H1 (cell line): ENCODE measurements around the gene POLR2L. TPM values are rescaled to one million over a fixed set of nuclear protein-coding genes. Genes with fewer than 3 reads are reported as not detected.

Experiments
- CTCF ChIA-PET: fragments of 300-600 bp; sonication (Branson Sonifier 250); formaldehyde crosslinking; loops from one replicate; lab custom pipeline; 2021; ENCODE audit not compliant: partially characterized antibody; lab: Charles Lee
- POLR2A ChIA-PET: fragments of 300-600 bp; sonication (Branson Sonifier 250); formaldehyde crosslinking; loops from one replicate; lab custom pipeline; 2021; ENCODE audit warnings: inconsistent platforms; ENCODE audit not compliant: partially characterized antibody; lab: Charles Lee
- DNase-seq, 2 experiments: peaks; one replicate each; pipeline versions ENCODE4 v3.0.0 to v3.0.0-alpha.2; 2010 to 2022; ENCODE audit warnings: low spot score in 2 of 2, low read depth in 1 of 2, mixed read lengths in 1 of 2
- FAIRE-seq: peaks from 2 replicates; lab custom pipeline; 2011; peaks lifted over from hg19 to GRCh38; lab: Jason Lieb, UNC
- H2AFZ ChIP-seq: 2 replicates; pipeline ENCODE4 v1.8.1; 2012; ENCODE audit warnings: low read length, inconsistent platforms
- H2AK5ac ChIP-seq: 2 replicates; pipeline ENCODE4 v1.6.1; 2013; ENCODE audit warnings: low read depth, low read length
- H2BK120ac ChIP-seq: replicated peaks from 2 replicates; pipeline ENCODE3; 2013; ENCODE audit warnings: low read depth, low read length, inconsistent platforms
- H2BK12ac ChIP-seq: 2 replicates; pipeline ENCODE4 v1.6.1; 2013; ENCODE audit warnings: low read depth, low read length
- H2BK15ac ChIP-seq: 2 replicates; pipeline ENCODE4 v1.6.1; 2013; ENCODE audit warnings: low read length
- H2BK20ac ChIP-seq: 2 replicates; pipeline ENCODE4 v1.6.1; 2013; ENCODE audit warnings: low read length
- H2BK5ac ChIP-seq: 2 replicates; pipeline ENCODE4 v1.6.1; 2013; ENCODE audit warnings: low read depth, low read length
- H3K14ac ChIP-seq: 2 replicates; pipeline ENCODE4 v1.6.1; 2013; ENCODE audit warnings: inconsistent platforms; ENCODE audit not compliant: insufficient read length
- H3K18ac ChIP-seq: 2 replicates; pipeline ENCODE4 v1.6.1; 2013; ENCODE audit warnings: low read length; ENCODE audit errors: extremely low read depth
- H3K23ac ChIP-seq: 2 replicates; pipeline ENCODE4 v1.6.1; 2013; ENCODE audit warnings: inconsistent platforms; ENCODE audit not compliant: insufficient read length
- H3K23me2 ChIP-seq: 2 replicates; pipeline ENCODE4 v1.6.1; 2013; ENCODE audit warnings: low read depth, low read length
- H3K27ac ChIP-seq: 2 replicates; pipeline ENCODE4 v1.6.1; 2011; ENCODE audit warnings: low read depth, low read length, inconsistent platforms
- H3K27me3 ChIP-seq, 4 experiments: replicated peaks in 1 of 4; 1 replicate in 1 of 4; 2 replicates in 3 of 4; pipeline versions ENCODE4 v1.6.1 to v1.8.1; 2011 to 2013; ENCODE audit warnings: low read length in 3 of 4, mild to moderate bottlenecking in 3 of 4, inconsistent platforms in 2 of 4, mixed read lengths in 2 of 4, moderate library complexity in 1 of 4; ENCODE audit not compliant: control insufficient read depth in 3 of 4, insufficient read depth in 3 of 4; ENCODE audit errors: extremely low read depth in 1 of 4
- H3K36me3 ChIP-seq, 4 experiments: 2 replicates each; pipeline versions ENCODE4 v1.6.1 to v1.8.1; 2011 to 2013; ENCODE audit warnings: mild to moderate bottlenecking in 4 of 4, low read length in 3 of 4, moderate library complexity in 2 of 4, control low read depth in 1 of 4, inconsistent platforms in 1 of 4; ENCODE audit not compliant: insufficient read depth in 4 of 4, control insufficient read depth in 2 of 4
- H3K4ac ChIP-seq: replicated peaks from 2 replicates; pipeline ENCODE3; 2013; ENCODE audit warnings: low read length, low read depth, mixed read lengths, inconsistent platforms; ENCODE audit not compliant: insufficient read length
- H3K4me1 ChIP-seq, 4 experiments: replicated peaks in 1 of 4; 1 replicate in 1 of 4; 2 replicates in 3 of 4; pipeline versions ENCODE4 v1.6.1 to v1.8.1; 2011 to 2013; ENCODE audit warnings: low read length in 3 of 4, inconsistent platforms in 2 of 4, mixed read lengths in 1 of 4; ENCODE audit not compliant: insufficient read depth in 4 of 4, control insufficient read depth in 3 of 4
- H3K4me2 ChIP-seq, 2 experiments: 2 replicates each; pipeline versions ENCODE4 v1.6.1 to v1.8.1; 2011 to 2013; ENCODE audit warnings: low read depth in 2 of 2, low read length in 2 of 2, control low read depth in 1 of 2, inconsistent platforms in 1 of 2, mild to moderate bottlenecking in 1 of 2; ENCODE audit not compliant: insufficient read depth in 1 of 2
- H3K4me3 ChIP-seq, 4 experiments: fragments of 200-600, 300-600 bp in 1 of 4; sonication (generic), shearing (Covaris generic), sonication (Bioruptor Twin) in 1 of 4; 2 replicates each; pipeline versions ENCODE4 v1.5.1 to v1.8.1; 2011 to 2016; ENCODE audit warnings: low read length in 4 of 4, low read depth in 3 of 4, control low read depth in 2 of 4, inconsistent platforms in 2 of 4, mild to moderate bottlenecking in 2 of 4, mixed read lengths in 1 of 4, moderate library complexity in 1 of 4; ENCODE audit not compliant: insufficient read depth in 2 of 4; ENCODE audit errors: extremely low read depth in 1 of 4
- H3K56ac ChIP-seq: replicated peaks from 2 replicates; pipeline ENCODE3; 2013; ENCODE audit warnings: low read depth, mild to moderate bottlenecking, mixed read lengths, low read length, inconsistent platforms; ENCODE audit not compliant: insufficient read length
- H3K79me1 ChIP-seq: 2 replicates; pipeline ENCODE4 v1.6.1; 2013; ENCODE audit warnings: low read depth, low read length, control low read depth
- H3K79me2 ChIP-seq, 2 experiments: 2 replicates each; pipeline versions ENCODE4 v1.6.1 to v1.8.1; 2012 to 2013; ENCODE audit warnings: low read length in 2 of 2, mild to moderate bottlenecking in 2 of 2, inconsistent platforms in 1 of 2; ENCODE audit not compliant: insufficient read depth in 2 of 2, control insufficient read depth in 1 of 2
- H3K9ac ChIP-seq, 4 experiments: replicated peaks in 1 of 4; 1 replicate in 1 of 4; 2 replicates in 3 of 4; pipeline versions ENCODE4 v1.6.1 to v1.8.1; 2011 to 2013; ENCODE audit warnings: low read depth in 3 of 4, low read length in 3 of 4, control low read depth in 2 of 4, mild to moderate bottlenecking in 2 of 4, moderate library complexity in 2 of 4, inconsistent platforms in 1 of 4; ENCODE audit errors: extremely low read depth in 1 of 4
- H3K9me3 ChIP-seq, 2 experiments: 2 replicates each; pipeline versions ENCODE4 v1.6.1 to v1.8.1; 2012 to 2013; ENCODE audit warnings: mild to moderate bottlenecking in 2 of 2, moderate library complexity in 2 of 2, control low read depth in 1 of 2, inconsistent platforms in 1 of 2, low read depth in 1 of 2, low read length in 1 of 2, mixed read lengths in 1 of 2; ENCODE audit not compliant: insufficient read depth in 2 of 2
- H4K20me1 ChIP-seq, 2 experiments: replicated peaks in 1 of 2; 2 replicates each; pipeline versions ENCODE3 to v1.8.1; 2011 to 2013; ENCODE audit warnings: inconsistent platforms in 2 of 2, low read length in 2 of 2, mild to moderate bottlenecking in 1 of 2; ENCODE audit not compliant: insufficient read depth in 2 of 2, control insufficient read depth in 1 of 2
- H4K5ac ChIP-seq: 2 replicates; pipeline ENCODE4 v1.6.1; 2013; ENCODE audit warnings: low read length, low read depth, mixed read lengths, inconsistent platforms; ENCODE audit not compliant: insufficient read length
- H4K8ac ChIP-seq: 2 replicates; pipeline ENCODE4 v1.8.0; 2013; ENCODE audit warnings: mild to moderate bottlenecking, moderate library complexity, low read length, inconsistent platforms; ENCODE audit not compliant: insufficient read depth; ENCODE audit errors: extremely low read depth
- H4K91ac ChIP-seq: replicated peaks from 2 replicates; pipeline ENCODE3; 2013; ENCODE audit warnings: low read length, mixed read lengths, inconsistent platforms; ENCODE audit not compliant: insufficient read length
- ATF2 ChIP-seq: IDR thresholded peaks from 2 replicates; pipeline ENCODE4 v1.6.1; 2012; ENCODE audit warnings: low read length, inconsistent platforms
- BACH1 ChIP-seq: IDR thresholded peaks from 2 replicates; pipeline ENCODE4 v1.6.1; 2012; ENCODE audit warnings: low read length, improper control_type of control experiment
- BCL11A ChIP-seq, 2 experiments: IDR thresholded peaks; one replicate each; pipeline ENCODE4 v1.6.1; 2011; ENCODE audit warnings: low read depth in 2 of 2, low read length in 2 of 2, mild to moderate bottlenecking in 2 of 2
- CBX8 ChIP-seq: fragments of 300-800, 300-1000 bp; sonication (generic); IDR thresholded peaks from 2 replicates; pipeline ENCODE4 v1.7.1; 2016; ENCODE audit warnings: low read depth, low read length, borderline replicate concordance
- CHD1 ChIP-seq: IDR thresholded peaks from 2 replicates; pipeline ENCODE4 v1.6.1; 2012; ENCODE audit warnings: low read depth, low read length, improper control_type of control experiment
- CREB1 ChIP-seq: IDR thresholded peaks from 2 replicates; pipeline ENCODE4 v1.6.1; 2012; ENCODE audit warnings: inconsistent platforms
- E2F6 ChIP-seq: IDR thresholded peaks from 2 replicates; pipeline ENCODE4 v1.6.1; 2012; ENCODE audit warnings: inconsistent platforms
- FOSL1 ChIP-seq: IDR thresholded peaks from 2 replicates; pipeline ENCODE4 v1.6.1; 2011; ENCODE audit warnings: mild to moderate bottlenecking, low read depth, low read length, moderate library complexity; ENCODE audit not compliant: insufficient read depth
- GABPA ChIP-seq: IDR thresholded peaks from 2 replicates; pipeline ENCODE4 v1.6.1; 2011; ENCODE audit warnings: mild to moderate bottlenecking, low read length, moderate library complexity, borderline replicate concordance; ENCODE audit not compliant: insufficient read depth
- MAFK ChIP-seq: IDR thresholded peaks from 2 replicates; pipeline ENCODE4 v1.6.1; 2012; ENCODE audit warnings: low read depth, mild to moderate bottlenecking, improper control_type of control experiment, low read length
- POU5F1 ChIP-seq: IDR thresholded peaks from 2 replicates; pipeline ENCODE4 v1.6.1; 2011; ENCODE audit warnings: low read depth, mild to moderate bottlenecking, low read length, moderate library complexity
- TCF12 ChIP-seq: IDR thresholded peaks from 2 replicates; pipeline ENCODE4 v1.6.1; 2011; ENCODE audit warnings: low read depth, mild to moderate bottlenecking, low read length
- WGBS, 2 experiments: shearing (Covaris generic) in 1 of 2; methylation state at CpG; one replicate each; pipeline versions ENCODE4 v1.1.6 to v1.1.7; 2013 to 2015; ENCODE audit warnings: low lambda C conversion rate in 2 of 2, mixed read lengths in 2 of 2, inconsistent platforms in 1 of 2, low coverage in 1 of 2, missing lambda C conversion rate in 1 of 2; ENCODE audit not compliant: insufficient replicate concordance in 2 of 2, insufficient coverage in 1 of 2, insufficient read length in 1 of 2; ENCODE audit errors: extremely low coverage in 1 of 2, missing lambda C conversion rate in 1 of 2; 5-methylcytosine and 5-hydroxymethylcytosine counted together
- polyA plus RNA-seq, 7 experiments: library from polyadenylated mRNA; depleted of rRNA in 3 of 7; stranded (reverse) in 5 of 7; unstranded in 2 of 7; fragments of >200 nt in 5 of 7; fragments of 200-250 nt in 2 of 7; gene quantifications; 1 replicate in 5 of 7; 2 replicates in 1 of 7; 4 replicates in 1 of 7; pipeline versions ENCODE4 v1.2.1 to v1.2.3, GENCODE V29; 2011 to 2013; ENCODE audit warnings: missing spikeins in 2 of 7, mixed read lengths in 2 of 7
- total RNA-seq: library from RNA; stranded (reverse); fragmentation: NEBNext Ultra II Directional; extraction: Animal tissue kit (Norgen Biotek cat#: 25700); gene quantifications from 2 replicates; pipeline ENCODE4 v1.2.1, GENCODE V29; 2021

POLR2L gene
- total and polyA plus RNA-seq, 2 of the 8 experiments (the other 6 are each of a cell fraction or from before 2014, with no cell fraction given) = 140 to 151 TPM

GRCh38 chr11:803467-803742 lies 38.9 kb downstream of the POLR2L start:
- 93% methylated on average over 4 of the region's 8 CpGs; no CpG with 5 or more reads in 1 of the 2 experiments for WGBS, 2 experiments
- no peak for TF ChIP-seq MAFK
- TF ChIP-seq POU5F1 = no peak
- TF ChIP-seq E2F6 = no peak
- no peak for TF ChIP-seq GABPA
- TF ChIP-seq CREB1 = no peak
- no peak for TF ChIP-seq BACH1
- TF ChIP-seq CBX8 = no peak
- no peak for TF ChIP-seq ATF2
- TF ChIP-seq TCF12 = no peak
- no peak for TF ChIP-seq FOSL1
- TF ChIP-seq CHD1 = no peak
- TF ChIP-seq BCL11A (IDR thresholded peaks at IDR 0.05; ENCODE audit: low read depth in 2 of 2, low read length in 2 of 2) = no peak

More at GRCh38 chr11:803467-803742, 38.9 kb downstream of the POLR2L start:
- Histone ChIP-seq H3K9me3 (no peaks in the 10 kb centered on the region), H3K4ac (no peak overlapping the region), H3K79me1 (peaks cover 2% of the 10 kb centered on the region; the same call in 1 of the 2 replicates), H4K20me1 (peaks cover 0 to 8% of the 10 kb centered on the region in 2 experiments), H3K14ac (no peak overlapping the region), H3K56ac (no peak overlapping the region), H3K27me3 (no peaks in the 10 kb centered on the region; a peak in 1 of 7 replicates), H2BK15ac (no peak overlapping the region), H4K8ac (no peak overlapping the region), H4K5ac (no peak overlapping the region), H3K36me3 (peaks cover 3 to 30% (median 6%) of the 10 kb centered on the region in 4 experiments; a peak in 5 of 8 replicates), H2BK12ac (0 out of 2 replicates have a peak overlapping the region, but pooled peaks have one; percentile 9), H2BK5ac (0 out of 2 replicates have a peak overlapping the region, but pooled peaks have one; percentile 67), H3K27ac (no peak overlapping the region), H3K4me1 (peaks cover 0 to 8% (median 7%) of the 10 kb centered on the region in 4 experiments; a peak in 5 of 7 replicates), H3K4me3 (no peak overlapping the region), H2BK20ac (no peak overlapping the region), H3K18ac (no peak overlapping the region), H3K23me2 (peaks cover 9% of the 10 kb centered on the region; the same call in 1 of the 2 replicates), H2AK5ac (no peak overlapping the region), H2BK120ac (no peak overlapping the region), H3K9ac (no peak overlapping the region), H3K4me2 (peak overlapping the region; percentile 67 to 83; a peak in 2 of 4 replicates), H4K91ac (no peak overlapping the region), H3K79me2 (no peaks in the 10 kb centered on the region; a peak in 1 of 4 replicates), H2AFZ (no peak overlapping the region), H3K23ac (no peak overlapping the region)
- FAIRE-seq = no peak
- ChIA-PET POLR2A (interaction anchor here (0.6 to 53.0 kb wide), 6 partner anchors 9 to 159 kb away, joined by 3 to 1917 read pairs (median 8); partner anchors contain the start of genes CD151, CEND1, CRACR2B and PNPLA2), CTCF (interaction anchor here (0.9 to 2.7 kb wide), 5 partner anchors 13 to 76 kb away, joined by 3 to 7 read pairs (median 3); partner anchors contain the start of gene CEND1)
- DNase-seq = no peak
